HG03095 (cell line): ENCODE results near the gene LEFTY2.
A peak's percentile ranks its signal among the peaks of the same experiment; 100 is the strongest.
"Not testable (repeated sequence)": the region's sequence is repeated elsewhere in the genome, so short reads cannot be mapped to it uniquely, and the experiment has no call there.

Experiments used
- ATAC-seq: cut with Tn5 transposase; IDR thresholded peaks from one replicate; pipeline ENCODE4 v1.9.1; 2021; ENCODE audit warnings: moderate library complexity; ENCODE audit not compliant: unreplicated experiment

The LEFTY2 gene

GRCh38 chr1:225908013-225908640 is 32.9 kb downstream of the LEFTY2 start:
- ATAC-seq = no peak

- no peak for ATAC-seq
These were observed 33.7 kb downstream of the LEFTY2 start for GRCh38 chr1:225907341-225907740.

- no peak for ATAC-seq
These were observed 34.6 kb downstream of the LEFTY2 start for GRCh38 chr1:225906467-225906866.

GRCh38 chr1:225903623-225904022 is 37.4 kb downstream of the LEFTY2 start:
- no peak for ATAC-seq

GRCh38 chr1:225899044-225899925 is 41.7 kb downstream of the LEFTY2 start:
- no peak for ATAC-seq

- ATAC-seq = no peak
These were observed 43.2 kb downstream of the LEFTY2 start for GRCh38 chr1:225897595-225898514.

- peak; percentile 100 for ATAC-seq
These were observed 44.0 kb downstream of the LEFTY2 start for GRCh38 chr1:225896937-225897549.

GRCh38 chr1:225896494-225896893 is 44.5 kb downstream of the LEFTY2 start:
- no peak for ATAC-seq

GRCh38 chr1:225892307-225892706 is 48.7 kb downstream of the LEFTY2 start:
- ATAC-seq = no peak

- no peak for ATAC-seq
These were observed 49.6 kb downstream of the LEFTY2 start for GRCh38 chr1:225891229-225891972.

- ATAC-seq = no peak
These were observed 50.4 kb downstream of the LEFTY2 start for GRCh38 chr1:225890346-225891228.

GRCh38 chr1:225889743-225890142 is 51.3 kb downstream of the LEFTY2 start:
- no peak for ATAC-seq

- ATAC-seq = no peak
These were observed 52.0 kb downstream of the LEFTY2 start, which contains the start of gene LEFTY1 for GRCh38 chr1:225888898-225889601. TSS of gene LEFTY1 (minus strand) at chr1:225889146. CDS start at chr1:225889066, 80 bp downstream.

- ATAC-seq = no peak
These were observed 52.6 kb downstream of the LEFTY2 start for GRCh38 chr1:225888289-225888897.

GRCh38 chr1:225887554-225888288 is 53.3 kb downstream of the LEFTY2 start:
- ATAC-seq = not testable (repeated sequence)

GRCh38 chr1:225887030-225887314 is 54.0 kb downstream of the LEFTY2 start:
- ATAC-seq = no peak
